Mesendoderm (in vitro differentiated cells): ENCODE data around the gene MORN1.

Experiments
- DNase-seq: peaks from one replicate; pipeline ENCODE4 v3.0.0; 2013
- H2AK5ac ChIP-seq: 2 replicates; pipeline ENCODE4 v1.6.1; 2013; ENCODE audit warnings: low read length, inconsistent platforms
- H2BK120ac ChIP-seq: 2 replicates; pipeline ENCODE4 v1.6.1; 2013; ENCODE audit warnings: low read depth, mild to moderate bottlenecking, low read length, moderate library complexity, mixed read lengths
- H2BK15ac ChIP-seq: replicated peaks from 2 replicates; pipeline ENCODE4 v1.6.1; 2013; ENCODE audit warnings: low read depth, mild to moderate bottlenecking, moderate library complexity
- H2BK5ac ChIP-seq: 2 replicates; pipeline ENCODE4 v1.6.1; 2013; ENCODE audit warnings: low read length, inconsistent platforms
- H3K18ac ChIP-seq: 2 replicates; pipeline ENCODE4 v1.6.1; 2013; ENCODE audit warnings: mild to moderate bottlenecking, low read length, mixed read lengths
- H3K23ac ChIP-seq: one replicate; pipeline ENCODE4 v1.6.1; 2013; ENCODE audit warnings: low read length
- H3K27ac ChIP-seq: 2 replicates; pipeline ENCODE4 v1.5.1; 2013; ENCODE audit warnings: low read depth, mild to moderate bottlenecking, inconsistent platforms, low read length, moderate library complexity
- H3K27me3 ChIP-seq: 2 replicates; pipeline ENCODE4 v1.6.1; 2013; ENCODE audit warnings: low read length, control low read depth, mild to moderate bottlenecking, inconsistent platforms; ENCODE audit not compliant: insufficient read depth, poor library complexity
- H3K36me3 ChIP-seq: 2 replicates; pipeline ENCODE4 v1.6.1; 2013; ENCODE audit warnings: low read length, inconsistent platforms; ENCODE audit not compliant: control insufficient read depth, insufficient read depth
- H3K4ac ChIP-seq: one replicate; pipeline ENCODE4 v1.6.1; 2013; ENCODE audit warnings: low read depth, mild to moderate bottlenecking, low read length, moderate library complexity
- H3K4me1 ChIP-seq: 2 replicates; pipeline ENCODE4 v1.6.1; 2013; ENCODE audit warnings: low read depth, low read length, inconsistent platforms; ENCODE audit not compliant: control insufficient read depth
- H3K4me2 ChIP-seq: 2 replicates; pipeline ENCODE4 v1.6.1; 2013; ENCODE audit warnings: low read length
- H3K4me3 ChIP-seq: 2 replicates; pipeline ENCODE4 v1.5.1; 2013; ENCODE audit warnings: mild to moderate bottlenecking, low read length
- H3K56ac ChIP-seq: one replicate; pipeline ENCODE4 v1.6.1; 2013; ENCODE audit warnings: low read length
- H3K79me1 ChIP-seq: 2 replicates; pipeline ENCODE4 v1.6.1; 2013; ENCODE audit warnings: low read length, inconsistent platforms
- H3K79me2 ChIP-seq: 2 replicates; pipeline ENCODE4 v1.6.1; 2013; ENCODE audit warnings: mild to moderate bottlenecking, low read length; ENCODE audit not compliant: control insufficient read depth, insufficient read depth
- H3K9ac ChIP-seq: 2 replicates; pipeline ENCODE4 v1.6.1; 2013; ENCODE audit warnings: low read length, inconsistent platforms
- H4K5ac ChIP-seq: one replicate; pipeline ENCODE4 v1.6.1; 2013; ENCODE audit warnings: low read length
- H4K8ac ChIP-seq: one replicate; pipeline ENCODE4 v1.6.1; 2013; ENCODE audit warnings: low read depth, mild to moderate bottlenecking, control low read depth, low read length, moderate library complexity
- WGBS: extraction: QIAGEN DNeasy Blood & Tissue Kit; methylation state at CpG from one replicate; pipeline ENCODE4 v1.1.7; 2013; ENCODE audit warnings: low lambda C conversion rate, missing lambda C conversion rate; ENCODE audit not compliant: insufficient coverage; ENCODE audit errors: extremely low coverage; 5-methylcytosine and 5-hydroxymethylcytosine counted together

Gene MORN1

GRCh38 chr1:2397007-2397679 lies 5.8 kb upstream of the MORN1 start:
- Histone ChIP-seq H2AK5ac (no peak overlapping the region), H3K56ac (no peak overlapping the region), H3K27me3 (no peaks in the 10 kb centered on the region), H3K79me2 (peaks cover 28% of the 10 kb centered on the region), H4K5ac (no peak overlapping the region), H3K23ac (no peak overlapping the region), H2BK15ac (no peak overlapping the region), H3K4me3 (no peak overlapping the region), H3K9ac (no peak overlapping the region), H3K27ac (no peak overlapping the region), H3K18ac (no peak overlapping the region), H3K79me1 (peaks cover 34% of the 10 kb centered on the region), H2BK5ac (no peak overlapping the region), H4K8ac (no peak overlapping the region), H3K4ac (no peak overlapping the region), H3K4me1 (no peaks in the 10 kb centered on the region), H3K4me2 (no peak overlapping the region), H2BK120ac (no peak overlapping the region), H3K36me3 (peaks cover 27% of the 10 kb centered on the region)
- DNase-seq, result no peak
- no CpG with 5 or more reads among the region's 19 CpGs for WGBS

GRCh38 chr1:2396476-2396875 lies 5.1 kb upstream of the MORN1 start:
- DNase-seq, result no peak
- H3K27ac ChIP-seq, result no peak overlapping the region
- H3K23ac ChIP-seq, result no peak overlapping the region
- H2AK5ac ChIP-seq, result no peak overlapping the region
- no peak overlapping the region for H3K56ac ChIP-seq
- H2BK120ac ChIP-seq, result no peak overlapping the region
- H3K79me2 ChIP-seq, result peaks cover 28% of the 10 kb centered on the region
- H4K8ac ChIP-seq, result no peak overlapping the region
- WGBS, result no CpG with 5 or more reads among the region's 5 CpGs
- no peak overlapping the region for H3K4me2 ChIP-seq
- H3K36me3 ChIP-seq, result peaks cover 23% of the 10 kb centered on the region
- H2BK5ac ChIP-seq, result no peak overlapping the region
- no peak overlapping the region for H3K18ac ChIP-seq
- no peaks in the 10 kb centered on the region for H3K27me3 ChIP-seq
- no peak overlapping the region for H4K5ac ChIP-seq
- no peaks in the 10 kb centered on the region for H3K4me1 ChIP-seq
- no peak overlapping the region for H2BK15ac ChIP-seq
- no peak overlapping the region for H3K4me3 ChIP-seq
- no peak overlapping the region for H3K4ac ChIP-seq
- peaks cover 33% of the 10 kb centered on the region for H3K79me1 ChIP-seq
- H3K9ac ChIP-seq, result no peak overlapping the region

- Histone ChIP-seq H3K79me1 (peaks cover 33% of the 10 kb centered on the region), H2BK15ac (no peak overlapping the region), H3K4me2 (no peak overlapping the region), H3K18ac (no peak overlapping the region), H3K36me3 (peaks cover 23% of the 10 kb centered on the region), H3K4me1 (no peaks in the 10 kb centered on the region), H3K56ac (no peak overlapping the region), H2BK120ac (no peak overlapping the region), H3K27ac (no peak overlapping the region), H3K23ac (no peak overlapping the region), H3K4ac (no peak overlapping the region), H2BK5ac (no peak overlapping the region), H3K27me3 (no peaks in the 10 kb centered on the region), H3K9ac (no peak overlapping the region), H3K4me3 (no peak overlapping the region), H4K8ac (no peak overlapping the region), H3K79me2 (peaks cover 28% of the 10 kb centered on the region), H2AK5ac (no peak overlapping the region), H4K5ac (no peak overlapping the region)
- no CpG with 5 or more reads among the region's 17 CpGs for WGBS
- DNase-seq, result no peak
Measured at GRCh38 chr1:2396059-2396458, 4.7 kb upstream of the MORN1 start.

- H2BK120ac ChIP-seq, result no peak overlapping the region
- H2BK15ac ChIP-seq, result no peak overlapping the region
- no peak overlapping the region for H3K56ac ChIP-seq
- H3K4me3 ChIP-seq, result no peak overlapping the region
- no CpG with 5 or more reads among the region's 10 CpGs for WGBS
- no peak overlapping the region for H2AK5ac ChIP-seq
- H4K8ac ChIP-seq, result no peak overlapping the region
- H3K27me3 ChIP-seq, result no peaks in the 10 kb centered on the region
- peaks cover 28% of the 10 kb centered on the region for H3K79me2 ChIP-seq
- peaks cover 36% of the 10 kb centered on the region for H3K79me1 ChIP-seq
- H3K18ac ChIP-seq, result no peak overlapping the region
- H3K27ac ChIP-seq, result no peak overlapping the region
- no peak overlapping the region for H3K4ac ChIP-seq
- no peak overlapping the region for H4K5ac ChIP-seq
- no peak overlapping the region for H3K4me2 ChIP-seq
- H3K9ac ChIP-seq, result no peak overlapping the region
- DNase-seq, result no peak
- no peak overlapping the region for H3K23ac ChIP-seq
- H3K4me1 ChIP-seq, result no peaks in the 10 kb centered on the region
- no peak overlapping the region for H2BK5ac ChIP-seq
- H3K36me3 ChIP-seq, result peaks cover 21% of the 10 kb centered on the region
Measured at GRCh38 chr1:2395245-2395644, 3.9 kb upstream of the MORN1 start.

- H2AK5ac ChIP-seq, result no peak overlapping the region
- no peak overlapping the region for H3K18ac ChIP-seq
- H3K4ac ChIP-seq, result no peak overlapping the region
- no peak overlapping the region for H2BK15ac ChIP-seq
- peaks cover 28% of the 10 kb centered on the region for H3K79me2 ChIP-seq
- H3K4me2 ChIP-seq, result no peak overlapping the region
- peaks cover 38% of the 10 kb centered on the region for H3K79me1 ChIP-seq
- no peaks in the 10 kb centered on the region for H3K27me3 ChIP-seq
- no peak overlapping the region for H4K8ac ChIP-seq
- no CpG with 5 or more reads among the region's 11 CpGs for WGBS
- DNase-seq, result no peak
- H3K27ac ChIP-seq, result no peak overlapping the region
- H3K56ac ChIP-seq, result no peak overlapping the region
- no peak overlapping the region for H3K4me3 ChIP-seq
- H3K9ac ChIP-seq, result no peak overlapping the region
- H3K36me3 ChIP-seq, result peaks cover 20% of the 10 kb centered on the region
- H3K23ac ChIP-seq, result no peak overlapping the region
- H4K5ac ChIP-seq, result no peak overlapping the region
- H3K4me1 ChIP-seq, result no peaks in the 10 kb centered on the region
- H2BK5ac ChIP-seq, result no peak overlapping the region
- no peak overlapping the region for H2BK120ac ChIP-seq
Measured at GRCh38 chr1:2394761-2395160, 3.4 kb upstream of the MORN1 start.

- no peak overlapping the region for H3K18ac ChIP-seq
- DNase-seq, result no peak
- no peak overlapping the region for H2BK5ac ChIP-seq
- H2BK120ac ChIP-seq, result no peak overlapping the region
- H3K4me3 ChIP-seq, result no peak overlapping the region
- no peak overlapping the region for H4K5ac ChIP-seq
- no peak overlapping the region for H4K8ac ChIP-seq
- peak overlapping the region; percentile 42 for H3K56ac ChIP-seq
- H3K27me3 ChIP-seq, result no peaks in the 10 kb centered on the region
- H3K4me1 ChIP-seq, result no peaks in the 10 kb centered on the region
- H2AK5ac ChIP-seq, result no peak overlapping the region
- peaks cover 15% of the 10 kb centered on the region for H3K36me3 ChIP-seq
- H3K79me1 ChIP-seq, result peaks cover 38% of the 10 kb centered on the region
- H3K4ac ChIP-seq, result no peak overlapping the region
- WGBS, result no CpG with 5 or more reads among the region's 7 CpGs
- H3K9ac ChIP-seq, result no peak overlapping the region
- H3K27ac ChIP-seq, result no peak overlapping the region
- H3K23ac ChIP-seq, result no peak overlapping the region
- no peak overlapping the region for H2BK15ac ChIP-seq
- no peak overlapping the region for H3K4me2 ChIP-seq
- H3K79me2 ChIP-seq, result peaks cover 28% of the 10 kb centered on the region
Measured at GRCh38 chr1:2394220-2394619, 2.9 kb upstream of the MORN1 start.
